SU-DHL-6 (cell line): ENCODE measurements around the gene SLC9A3.

ENCODE experiments used
- CTCF ChIP-seq: fragments of 200-600 bp; sonication (generic); IDR thresholded peaks from one replicate; pipeline ENCODE4 v1.5.1; 2017; ENCODE audit warnings: antibody characterized with exemption, mild to moderate bottlenecking, low read length, moderate library complexity; ENCODE audit not compliant: insufficient read depth, poor library complexity, severe bottlenecking
- EZH2phosphoT487 ChIP-seq: fragments of 200-600 bp; sonication (generic), shearing (Covaris generic); conservative IDR thresholded peaks from 2 replicates; pipeline ENCODE4 v1.6.1; 2018; ENCODE audit warnings: mild to moderate bottlenecking, antibody characterized with exemption, low read length, moderate library complexity, mixed read lengths

GRCh38 chr5:440401-441201 lies 83.6 kb downstream of the SLC9A3 start:
- TF ChIP-seq CTCF, result no peak
- no peak for TF ChIP-seq EZH2phosphoT487
